ENCODE results near the gene CEP44. TPM values are rescaled to one million over a fixed set of nuclear protein-coding genes. Genes with fewer than 3 reads are reported as not detected.

Gene CEP44
- total and polyA plus RNA-seq, 4 donors, result 5.1 to 49.5 (median 11.7) TPM

GRCh38 chr4:174282836-174283506, 740 bp upstream of the CEP44 start:
- Histone ChIP-seq H3K27ac (ENCODE audit: low read depth in 1 of 2, low read length in 1 of 2) (peak overlapping the region; percentile 93 to 99), H3K36me3 (ENCODE audit: control insufficient read depth in 4 of 4, insufficient read depth in 4 of 4, low read length in 4 of 4) (peaks cover 0 to 3% (median 0%) of the 10 kb centered on the region in 4 donors), H3K4me1 (ENCODE audit: control insufficient read depth in 5 of 5, insufficient read depth in 5 of 5, low read length in 5 of 5) (peaks cover 3 to 31% (median 7%) of the 10 kb centered on the region in 5 donors), H3K9me3 (ENCODE audit: control insufficient read depth in 4 of 4, insufficient read depth in 3 of 4, low read length in 3 of 4) (peaks cover 0 to 2% (median 0%) of the 10 kb centered on the region in 4 donors), H3K4me3 (peak overlapping the region; percentile 93), H3K9ac (ENCODE audit: insufficient read depth in 1 of 2, low read length in 2 of 2) (peak overlapping the region; percentile 56 to 74), H3K27me3 (ENCODE audit: control insufficient read depth in 3 of 3, insufficient read depth in 3 of 3, low read length in 2 of 3) (no peaks in the 10 kb centered on the region)
- DNase-seq, result peak; percentile 78 to 96 (median 92)
- TF ChIP-seq CTCF (IDR thresholded peaks at IDR 0.05; ENCODE audit: control extremely low read depth, extremely low read depth), result no peak
- 1 to 2% methylated on average over 22 of the region's 22 CpGs for WGBS, 2 donors
- peak; percentile 96 for ATAC-seq (ENCODE audit: insufficient read depth, low FRiP score)

- Histone ChIP-seq H3K27me3 (ENCODE audit: control insufficient read depth in 3 of 3, insufficient read depth in 3 of 3, low read length in 2 of 3) (no peaks in the 10 kb centered on the region), H3K27ac (ENCODE audit: low read depth in 1 of 2, low read length in 1 of 2) (peak overlapping the region in 1 of 2 donors; percentile 93), H3K4me3 (peak overlapping the region; percentile 93), H3K9ac (ENCODE audit: insufficient read depth in 1 of 2, low read length in 2 of 2) (peak overlapping the region; percentile 56 to 74), H3K9me3 (ENCODE audit: control insufficient read depth in 4 of 4, insufficient read depth in 3 of 4, low read length in 3 of 4) (peaks cover 0 to 2% (median 0%) of the 10 kb centered on the region in 4 donors), H3K36me3 (ENCODE audit: control insufficient read depth in 4 of 4, insufficient read depth in 4 of 4, low read length in 4 of 4) (peaks cover 0 to 3% (median 0%) of the 10 kb centered on the region in 4 donors), H3K4me1 (ENCODE audit: control insufficient read depth in 5 of 5, insufficient read depth in 5 of 5, low read length in 5 of 5) (peaks cover 3 to 31% (median 7%) of the 10 kb centered on the region in 5 donors)
- 13 to 14% methylated on average over 6 of the region's 6 CpGs for WGBS, 2 donors
- no peak for TF ChIP-seq CTCF (IDR thresholded peaks at IDR 0.05; ENCODE audit: control extremely low read depth, extremely low read depth)
- ATAC-seq (ENCODE audit: insufficient read depth, low FRiP score) (no peak), DNase-seq (no peak)
Measured at GRCh38 chr4:174284487-174284886, 776 bp downstream of the CEP44 start.

- Histone ChIP-seq H3K4me3 (no peak overlapping the region), H3K4me1 (ENCODE audit: control insufficient read depth in 5 of 5, insufficient read depth in 5 of 5, low read length in 5 of 5) (peaks cover 0 to 25% (median 6%) of the 10 kb centered on the region in 5 donors), H3K27me3 (ENCODE audit: control insufficient read depth in 3 of 3, insufficient read depth in 3 of 3, low read length in 2 of 3) (no peaks in the 10 kb centered on the region), H3K9ac (ENCODE audit: insufficient read depth in 1 of 2, low read length in 2 of 2) (no peak overlapping the region), H3K36me3 (ENCODE audit: control insufficient read depth in 4 of 4, insufficient read depth in 4 of 4, low read length in 4 of 4) (no peaks in the 10 kb centered on the region), H3K27ac (ENCODE audit: low read depth in 1 of 2, low read length in 1 of 2) (no peak overlapping the region), H3K9me3 (ENCODE audit: control insufficient read depth in 4 of 4, insufficient read depth in 3 of 4, low read length in 3 of 4) (peaks cover 0 to 2% (median 0%) of the 10 kb centered on the region in 4 donors)
- no peak for ATAC-seq (ENCODE audit: insufficient read depth, low FRiP score)
- 92 to 94% methylated on average over 3 of the region's 3 CpGs for WGBS, 2 donors
- TF ChIP-seq CTCF (IDR thresholded peaks at IDR 0.05; ENCODE audit: control extremely low read depth, extremely low read depth), result no peak
- DNase-seq, result no peak
Measured at GRCh38 chr4:174286870-174287269, 3.2 kb downstream of the CEP44 start.
